Epithelial cell of esophagus (primary cell): ENCODE results near the gene ADARB2.

Source experiments
- DNase-seq: peaks from one replicate; pipeline ENCODE4 v3.0.0; 2010; ENCODE audit warnings: low read depth
- H3K4me3 ChIP-seq: 2 replicates; pipeline ENCODE4 v1.5.1; 2011; ENCODE audit warnings: mild to moderate bottlenecking, low read length, control low read depth
- CTCF ChIP-seq: IDR thresholded peaks from 2 replicates; pipeline ENCODE4 v1.5.1; 2011; ENCODE audit warnings: low read depth, mild to moderate bottlenecking, low read length, control low read depth, inconsistent platforms; ENCODE audit not compliant: insufficient read depth; ENCODE audit errors: missing control alignments

Gene ADARB2

DNA sequence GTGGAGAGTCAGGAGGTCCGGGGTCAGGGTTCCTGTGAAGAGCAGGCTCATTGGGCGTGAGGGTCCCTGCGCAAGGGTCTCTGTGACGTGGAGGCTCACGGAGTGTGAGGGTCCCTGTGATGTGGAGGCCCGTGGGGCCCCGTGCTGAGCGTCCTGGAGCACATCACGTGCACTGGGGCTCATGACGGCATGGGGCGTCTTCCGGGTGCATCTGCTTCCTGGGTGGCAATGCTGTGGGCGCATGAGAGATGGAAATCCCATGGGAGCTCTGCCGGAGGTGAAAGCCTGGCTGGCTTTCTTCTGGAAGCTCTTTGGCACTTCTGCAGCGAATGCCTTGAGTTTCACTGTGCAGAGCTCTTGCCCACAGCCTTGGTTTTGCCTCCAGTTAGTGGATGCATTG lies 609.7 kb downstream of the ADARB2 start:
- TF ChIP-seq CTCF, result no peak
- DNase-seq, result no peak
- H3K4me3 ChIP-seq, result no peak overlapping the region
